ENCODE results near the gene DROSHA.

DNA sequence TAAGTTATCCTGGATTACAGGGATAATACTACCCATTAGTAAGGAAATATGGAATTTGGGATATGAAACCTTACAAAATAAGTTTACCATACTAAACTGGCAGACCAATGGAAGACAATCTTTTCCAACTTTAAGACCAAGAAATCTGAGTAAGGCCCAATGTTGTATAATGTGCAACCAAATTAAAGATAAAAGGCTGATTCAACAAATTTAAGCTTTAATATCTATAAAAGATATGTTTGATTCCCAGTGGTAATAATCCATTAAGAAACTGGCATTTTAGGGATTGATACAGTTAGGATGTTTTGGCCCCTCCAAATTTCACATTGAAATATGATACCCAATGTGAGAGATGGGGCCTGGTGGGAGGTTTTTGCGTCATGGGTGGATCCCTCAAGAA is 66.6 kb downstream of the DROSHA start:
- TF ChIP-seq, protein P1, sequence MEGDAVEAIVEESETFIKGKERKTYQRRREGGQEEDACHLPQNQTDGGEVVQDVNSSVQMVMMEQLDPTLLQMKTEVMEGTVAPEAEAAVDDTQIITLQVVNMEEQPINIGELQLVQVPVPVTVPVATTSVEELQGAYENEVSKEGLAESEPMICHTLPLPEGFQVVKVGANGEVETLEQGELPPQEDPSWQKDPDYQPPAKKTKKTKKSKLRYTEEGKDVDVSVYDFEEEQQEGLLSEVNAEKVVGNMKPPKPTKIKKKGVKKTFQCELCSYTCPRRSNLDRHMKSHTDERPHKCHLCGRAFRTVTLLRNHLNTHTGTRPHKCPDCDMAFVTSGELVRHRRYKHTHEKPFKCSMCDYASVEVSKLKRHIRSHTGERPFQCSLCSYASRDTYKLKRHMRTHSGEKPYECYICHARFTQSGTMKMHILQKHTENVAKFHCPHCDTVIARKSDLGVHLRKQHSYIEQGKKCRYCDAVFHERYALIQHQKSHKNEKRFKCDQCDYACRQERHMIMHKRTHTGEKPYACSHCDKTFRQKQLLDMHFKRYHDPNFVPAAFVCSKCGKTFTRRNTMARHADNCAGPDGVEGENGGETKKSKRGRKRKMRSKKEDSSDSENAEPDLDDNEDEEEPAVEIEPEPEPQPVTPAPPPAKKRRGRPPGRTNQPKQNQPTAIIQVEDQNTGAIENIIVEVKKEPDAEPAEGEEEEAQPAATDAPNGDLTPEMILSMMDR (conservative IDR thresholded peaks at IDR 0.05 in 1 of 2, IDR thresholded peaks at IDR 0.05 in 1 of 2; ENCODE audit: low read depth in 1 of 2, low read length in 2 of 2) = no peak
- TF ChIP-seq EZH2 (IDR thresholded peaks at IDR 0.05; ENCODE audit: low read length, missing control alignments) = no peak

Measured in fibroblast of lung (primary cell).